Caki2 (cell line): ENCODE results near the gene OR5B12. TPM values are rescaled to one million over a fixed set of nuclear protein-coding genes. Genes with fewer than 3 reads are reported as not detected.

Source experiments
- DNase-seq: peaks from one replicate; pipeline ENCODE4 v3.0.0-alpha.2; 2015; ENCODE audit warnings: low read depth
- in situ Hi-C: cut with HindIII; loops from 2 replicates; pipeline ENCODE4 v1.10.0; 2016; ENCODE audit warnings: low sequenced_read_pairs, low pct_unique_long_range_greater_than_20kb, mixed read lengths
- total RNA-seq: library from RNA; depleted of rRNA; stranded (reverse); fragments of >200 nt; shearing (Covaris generic); gene quantifications from 2 replicates; pipeline ENCODE4 v1.2.3, GENCODE V29; 2014; ENCODE audit warnings: low replicate concordance; rRNA removed

Gene OR5B12
- total RNA-seq, 1 experiment from 2014 or later = not detected

DNA sequence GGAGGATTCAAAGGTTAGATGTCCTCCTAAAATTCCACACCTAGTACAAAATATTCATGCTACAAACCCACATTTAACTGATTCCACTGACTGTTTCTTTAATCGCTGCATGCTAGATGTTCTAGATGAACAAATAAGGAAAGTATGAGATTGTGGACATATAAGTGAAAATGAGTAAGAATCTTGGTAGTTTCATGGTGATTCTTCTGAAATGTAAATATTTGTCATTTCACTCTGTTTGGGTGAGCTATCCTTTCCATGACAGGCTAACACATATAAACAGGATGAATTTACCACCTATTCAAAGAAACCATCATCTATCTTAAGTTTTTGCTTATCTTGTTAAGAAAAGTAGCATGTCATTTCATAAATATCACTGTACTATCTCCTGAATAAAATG, 50.2 kb downstream of the OR5B12 start:
- DNase-seq = no peak
- in situ Hi-C loops = no loop called here

DNA sequence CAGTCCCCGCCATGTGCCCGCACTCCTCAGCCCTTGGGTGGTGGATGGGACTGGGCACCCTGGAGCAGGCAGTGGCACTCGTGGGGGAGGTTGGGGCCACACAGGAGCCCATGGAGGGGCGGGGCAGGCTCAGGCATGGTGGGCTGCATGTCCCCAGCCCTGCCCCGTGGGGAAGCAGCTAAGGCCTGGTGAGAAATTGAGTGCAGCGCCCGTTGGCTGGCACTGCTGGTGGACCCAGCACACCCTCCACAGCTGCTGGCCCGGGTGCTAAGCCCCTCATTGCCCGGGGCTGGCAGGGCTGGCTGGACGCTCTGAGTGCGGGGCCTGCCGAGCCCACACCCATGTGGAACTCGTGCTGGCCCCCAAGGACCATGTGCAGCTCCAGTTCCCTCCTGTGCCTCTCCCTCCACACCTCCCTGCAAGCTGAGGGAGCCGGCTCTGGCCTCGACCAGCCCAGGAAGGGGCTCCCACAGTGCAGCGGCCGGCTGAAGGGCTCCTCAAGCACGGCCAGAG, 51.4 kb downstream of the OR5B12 start:
- in situ Hi-C loops = no loop called here

More for the DNA sequence above, 51.4 kb downstream of the OR5B12 start:
- DNase-seq = no peak

Other genes with a start within 250 kb of the OR5B12 start
- not detected in 2 replicates for gene OR1S2, start 238.1 kb downstream of the OR5B12 start, total RNA-seq
- gene OR1S1, start 229.5 kb downstream of the OR5B12 start, total RNA-seq = not detected in 2 replicates
- not detected in 2 replicates for gene OR10Q1, start 213.3 kb downstream of the OR5B12 start, total RNA-seq
- gene OR10W1, start 174.0 kb downstream of the OR5B12 start, total RNA-seq = not detected in 2 replicates
- not detected in 2 replicates for gene OR5B17, start 83.2 kb downstream of the OR5B12 start, total RNA-seq
- gene OR5B3, start 35.4 kb downstream of the OR5B12 start, total RNA-seq = not detected in 2 replicates
- gene OR5B2, start 14.1 kb downstream of the OR5B12 start, total RNA-seq = not detected in 2 replicates
- gene OR5B21, start 65.9 kb upstream of the OR5B12 start, total RNA-seq = not detected in 2 replicates
- 0.46 and 0.54 TPM in 2 replicates for gene LPXN, start 133.6 kb upstream of the OR5B12 start, total RNA-seq
- 26.6 and 26.8 TPM in 2 replicates for gene ZFP91, start 136.8 kb upstream of the OR5B12 start, total RNA-seq
- 0.44 TPM in 1 of 2 replicates, not detected in the other for gene CNTF, start 180.4 kb upstream of the OR5B12 start, total RNA-seq